Fibroblast of mammary gland (primary cell): ENCODE data around the gene FBLN7.
A peak's percentile ranks its signal among the peaks of the same experiment; 100 is the strongest.

Experiments
- DNase-seq: peaks from one replicate; pipeline ENCODE4 v3.0.0-alpha.2; 2010; ENCODE audit warnings: low read depth
- H3K4me3 ChIP-seq: 2 replicates; pipeline ENCODE4 v1.5.1; 2011; ENCODE audit warnings: low read depth, mild to moderate bottlenecking, low read length, moderate library complexity; ENCODE audit not compliant: control insufficient read depth
- TF ChIP-seq, protein P1 (sequence below): conservative IDR thresholded peaks from 2 replicates; pipeline ENCODE4 v1.5.1; 2011; ENCODE audit warnings: low read depth, low read length, inconsistent platforms; ENCODE audit not compliant: control insufficient read depth, insufficient read depth

FBLN7 gene

DNA sequence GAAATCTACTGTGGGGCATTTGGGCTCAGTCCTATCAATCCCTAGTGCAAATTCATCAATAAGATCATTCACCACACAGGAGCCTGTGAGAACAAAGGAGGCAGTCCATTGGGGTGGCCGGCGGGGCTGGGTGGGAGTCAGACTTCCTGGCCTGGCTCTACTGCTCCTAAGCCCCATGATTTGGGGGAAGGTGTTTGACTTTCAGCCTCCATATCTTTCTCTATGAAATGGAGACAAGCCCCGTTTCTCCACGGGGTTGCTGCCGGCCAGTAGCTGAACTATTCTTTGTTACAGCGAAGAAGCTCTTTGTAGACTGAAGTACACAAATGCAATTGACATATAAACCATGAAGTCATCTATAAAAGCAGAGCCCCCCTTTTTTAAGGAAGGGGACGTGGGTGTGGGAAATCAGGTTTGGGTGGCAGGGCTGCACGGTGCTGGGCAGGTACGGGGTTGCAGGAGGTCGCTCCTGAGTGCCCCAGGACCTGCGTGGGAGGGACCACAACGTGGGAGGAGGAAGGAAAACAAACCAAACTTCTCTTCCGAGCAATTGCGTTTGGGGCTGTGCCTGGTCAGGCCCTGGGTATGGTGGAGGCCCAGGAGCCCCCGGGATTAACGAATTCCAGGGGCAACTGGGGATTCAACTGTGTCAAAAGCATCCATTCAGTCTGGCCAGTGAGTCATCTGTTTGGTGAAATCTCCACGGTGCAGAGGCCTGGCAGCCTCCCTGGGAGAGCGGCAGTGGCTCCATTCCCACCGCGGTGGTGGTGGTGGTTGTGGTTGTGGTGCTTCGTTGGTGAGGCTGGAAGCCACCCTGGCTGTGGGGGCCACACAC is 18.2 kb downstream of the FBLN7 start:
- no peak overlapping the region for H3K4me3 ChIP-seq
- TF ChIP-seq, protein P1, sequence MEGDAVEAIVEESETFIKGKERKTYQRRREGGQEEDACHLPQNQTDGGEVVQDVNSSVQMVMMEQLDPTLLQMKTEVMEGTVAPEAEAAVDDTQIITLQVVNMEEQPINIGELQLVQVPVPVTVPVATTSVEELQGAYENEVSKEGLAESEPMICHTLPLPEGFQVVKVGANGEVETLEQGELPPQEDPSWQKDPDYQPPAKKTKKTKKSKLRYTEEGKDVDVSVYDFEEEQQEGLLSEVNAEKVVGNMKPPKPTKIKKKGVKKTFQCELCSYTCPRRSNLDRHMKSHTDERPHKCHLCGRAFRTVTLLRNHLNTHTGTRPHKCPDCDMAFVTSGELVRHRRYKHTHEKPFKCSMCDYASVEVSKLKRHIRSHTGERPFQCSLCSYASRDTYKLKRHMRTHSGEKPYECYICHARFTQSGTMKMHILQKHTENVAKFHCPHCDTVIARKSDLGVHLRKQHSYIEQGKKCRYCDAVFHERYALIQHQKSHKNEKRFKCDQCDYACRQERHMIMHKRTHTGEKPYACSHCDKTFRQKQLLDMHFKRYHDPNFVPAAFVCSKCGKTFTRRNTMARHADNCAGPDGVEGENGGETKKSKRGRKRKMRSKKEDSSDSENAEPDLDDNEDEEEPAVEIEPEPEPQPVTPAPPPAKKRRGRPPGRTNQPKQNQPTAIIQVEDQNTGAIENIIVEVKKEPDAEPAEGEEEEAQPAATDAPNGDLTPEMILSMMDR, result no peak
- peak; percentile 97 for DNase-seq

DNA sequence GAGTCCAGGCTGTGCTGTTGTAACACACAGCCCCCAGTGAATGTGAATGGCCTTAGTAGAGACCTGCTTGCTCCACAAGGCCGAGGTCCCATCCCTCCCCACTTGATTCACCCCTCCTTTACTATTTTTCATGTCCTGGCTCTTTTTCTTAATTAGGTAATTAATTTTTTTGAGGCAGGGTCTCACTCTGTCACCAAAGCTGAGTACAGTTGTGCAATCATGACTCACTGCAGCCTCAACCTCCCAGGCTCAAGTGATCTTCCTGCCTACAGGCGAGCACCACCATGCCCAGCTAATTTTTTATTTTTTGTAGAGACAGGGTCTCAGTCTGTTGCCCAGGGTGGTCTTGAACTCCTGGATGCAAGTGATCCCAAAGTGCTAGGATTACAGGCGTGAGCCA is 19.3 kb downstream of the FBLN7 start:
- no peak for DNase-seq

DNA sequence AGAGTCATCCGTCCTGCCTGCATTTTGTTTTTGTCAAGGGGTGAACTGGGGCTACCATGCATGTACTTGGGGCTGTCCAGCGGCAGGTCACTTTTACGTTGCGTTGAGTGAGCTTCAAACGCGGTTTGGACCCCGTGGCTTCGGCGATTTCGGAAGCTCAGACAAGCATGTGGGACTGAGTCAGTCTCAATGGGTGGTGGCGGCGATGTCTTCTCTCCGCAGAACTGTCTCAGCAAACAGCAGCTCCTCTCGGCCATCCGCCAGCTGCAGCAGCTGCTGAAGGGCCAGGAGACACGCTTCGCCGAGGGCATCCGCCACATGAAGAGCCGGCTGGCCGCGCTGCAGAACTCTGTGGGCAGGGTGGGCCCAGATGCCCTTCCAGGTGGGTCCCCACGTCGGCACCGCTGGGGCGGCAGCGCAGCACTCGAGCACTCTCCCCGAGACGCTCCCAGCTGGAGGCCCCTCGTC is 21.3 kb downstream of the FBLN7 start:
- DNase-seq, result no peak
- TF ChIP-seq, protein P1, result no peak
- no peak overlapping the region for H3K4me3 ChIP-seq

More for the DNA sequence above, 19.3 kb downstream of the FBLN7 start:
- no peak overlapping the region for H3K4me3 ChIP-seq
- TF ChIP-seq, protein P1, result no peak

DNA sequence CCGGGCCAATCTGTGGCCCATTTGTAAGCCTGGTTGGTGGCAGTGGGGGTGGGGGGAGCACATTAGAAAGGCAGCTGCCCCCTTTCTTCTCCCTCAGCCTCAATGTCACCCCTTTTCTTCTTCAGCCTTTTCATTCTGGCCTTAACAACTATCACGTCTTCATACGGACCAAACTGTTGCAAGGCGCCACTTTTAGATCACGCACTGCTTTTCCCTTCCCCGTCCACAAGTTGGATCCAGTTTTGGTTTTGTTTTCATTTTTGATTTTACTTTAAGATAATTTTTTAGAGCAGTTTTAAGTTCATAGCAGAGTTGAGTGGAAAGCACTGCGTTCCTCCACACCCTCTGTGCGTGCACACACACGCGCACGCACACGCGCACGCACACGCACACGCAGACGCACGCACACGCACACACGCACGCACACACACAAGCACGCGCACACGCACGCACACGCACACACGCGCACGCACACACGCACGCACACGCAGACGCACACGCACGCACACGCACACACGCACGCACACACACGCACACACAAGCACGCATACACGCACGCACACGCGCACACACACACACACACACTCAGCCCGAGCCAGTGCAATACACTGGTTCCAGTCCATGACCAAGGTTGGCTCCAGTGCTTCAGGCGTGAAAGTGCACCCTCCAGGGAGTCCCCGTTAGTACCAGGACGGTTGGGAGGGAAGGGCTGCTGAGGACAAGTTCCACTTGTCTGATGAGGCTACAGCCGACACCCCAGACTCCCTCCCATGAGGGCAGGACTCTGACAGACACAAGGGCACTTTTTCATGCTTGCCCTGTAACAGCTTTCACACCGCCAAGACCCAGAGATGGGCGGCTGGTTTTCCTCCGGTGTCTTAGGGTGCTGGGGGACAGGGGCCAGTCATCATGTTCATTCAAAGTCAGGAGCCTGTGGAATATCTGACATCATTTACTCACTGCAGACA is 22.4 kb downstream of the FBLN7 start:
- no peak overlapping the region for H3K4me3 ChIP-seq
- TF ChIP-seq, protein P1, result no peak
- no peak for DNase-seq

DNA sequence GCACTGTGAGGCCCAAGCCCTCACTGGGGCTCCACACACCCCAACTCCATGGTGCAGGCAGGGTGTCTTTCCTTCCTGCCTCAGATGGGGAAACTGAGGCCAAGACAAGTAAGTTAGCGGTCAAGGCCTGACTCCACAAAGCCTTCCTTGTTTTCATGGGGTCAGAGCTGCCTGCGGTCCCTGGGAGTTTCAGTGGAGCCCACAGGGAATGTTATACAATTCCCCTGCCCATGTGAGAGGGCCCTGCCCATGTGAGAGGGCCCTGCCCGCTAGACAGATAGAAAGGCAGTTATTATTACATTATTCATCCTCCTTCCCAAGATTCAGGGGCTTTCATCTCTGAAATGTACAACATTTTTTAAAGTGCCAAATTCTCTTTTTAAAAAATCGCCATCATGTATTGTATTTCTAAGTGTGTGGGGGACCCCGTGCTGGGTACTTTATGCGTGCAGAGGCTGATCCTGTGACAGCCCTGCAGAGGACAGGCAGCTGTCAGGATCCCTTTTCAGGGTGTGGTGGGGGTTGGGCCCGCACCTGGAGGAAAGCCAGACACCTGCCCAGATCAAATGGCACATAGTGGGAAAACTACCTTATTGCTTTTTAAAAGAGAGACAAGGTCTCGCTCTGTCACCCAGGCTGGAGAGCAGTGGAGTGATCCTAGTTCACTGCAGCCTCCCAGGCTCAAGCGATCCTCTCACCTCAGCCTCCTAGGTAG is 23.4 kb downstream of the FBLN7 start:
- no peak overlapping the region for H3K4me3 ChIP-seq
- DNase-seq, result no peak
- TF ChIP-seq, protein P1, result no peak

DNA sequence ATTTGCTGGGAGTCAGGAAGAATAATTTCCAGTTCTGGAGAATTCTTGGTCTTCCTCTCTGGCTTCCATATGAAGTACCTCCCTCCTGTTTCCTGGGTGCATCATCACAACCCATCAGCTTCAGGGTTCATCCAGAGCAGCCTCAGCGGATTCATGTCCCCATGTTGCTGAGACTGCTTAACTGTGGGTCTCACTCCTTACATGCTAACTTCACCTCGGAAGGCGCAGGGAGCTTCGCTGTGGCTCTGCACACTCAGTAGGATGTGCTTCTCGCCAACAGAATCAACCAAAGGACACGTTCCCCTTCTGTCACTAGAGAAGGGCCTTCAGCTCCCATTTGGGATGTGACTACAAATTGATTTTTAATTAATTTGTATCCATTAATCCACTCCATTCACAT is 24.2 kb downstream of the FBLN7 start:
- TF ChIP-seq, protein P1, result no peak
- DNase-seq, result no peak
- H3K4me3 ChIP-seq, result no peak overlapping the region
